ENCODE measurements around the gene CMAS.

The CMAS gene

DNA sequence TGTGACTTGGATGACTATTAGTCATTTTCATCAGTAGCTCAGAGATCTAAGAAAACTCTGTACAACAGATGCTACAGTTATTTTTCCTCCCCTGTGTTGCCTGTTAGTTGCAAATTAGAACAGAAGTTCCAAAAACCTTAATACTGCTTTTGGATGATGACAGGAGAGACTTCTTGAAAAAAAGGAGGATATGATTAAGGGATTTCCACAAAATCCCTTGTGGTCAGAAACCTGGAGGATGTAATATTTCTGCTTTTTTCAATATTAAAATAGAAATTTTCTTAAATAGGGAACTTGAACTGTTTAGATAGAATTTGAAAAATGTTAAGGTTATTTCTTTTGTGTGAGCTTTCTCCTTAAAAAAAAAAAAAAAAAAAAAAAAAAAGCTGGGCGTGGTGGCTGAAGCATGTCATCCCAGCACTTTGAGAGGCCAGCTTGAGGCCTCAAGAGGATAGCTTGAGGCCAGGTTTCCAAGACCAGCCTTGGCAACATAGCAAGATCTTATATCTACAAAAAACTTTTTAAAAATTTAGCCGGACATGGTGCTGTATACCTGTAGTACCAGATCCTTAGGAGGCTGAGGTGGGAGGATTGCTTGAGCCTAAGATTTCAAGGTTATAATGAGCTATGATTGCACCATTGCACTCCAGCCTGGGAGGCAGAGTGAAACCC lies 14.1 kb downstream of the CMAS start:
- H3K4me3 ChIP-seq (ENCODE audit: low read depth, low read length): no peak overlapping the region
- TF ChIP-seq, protein P1, sequence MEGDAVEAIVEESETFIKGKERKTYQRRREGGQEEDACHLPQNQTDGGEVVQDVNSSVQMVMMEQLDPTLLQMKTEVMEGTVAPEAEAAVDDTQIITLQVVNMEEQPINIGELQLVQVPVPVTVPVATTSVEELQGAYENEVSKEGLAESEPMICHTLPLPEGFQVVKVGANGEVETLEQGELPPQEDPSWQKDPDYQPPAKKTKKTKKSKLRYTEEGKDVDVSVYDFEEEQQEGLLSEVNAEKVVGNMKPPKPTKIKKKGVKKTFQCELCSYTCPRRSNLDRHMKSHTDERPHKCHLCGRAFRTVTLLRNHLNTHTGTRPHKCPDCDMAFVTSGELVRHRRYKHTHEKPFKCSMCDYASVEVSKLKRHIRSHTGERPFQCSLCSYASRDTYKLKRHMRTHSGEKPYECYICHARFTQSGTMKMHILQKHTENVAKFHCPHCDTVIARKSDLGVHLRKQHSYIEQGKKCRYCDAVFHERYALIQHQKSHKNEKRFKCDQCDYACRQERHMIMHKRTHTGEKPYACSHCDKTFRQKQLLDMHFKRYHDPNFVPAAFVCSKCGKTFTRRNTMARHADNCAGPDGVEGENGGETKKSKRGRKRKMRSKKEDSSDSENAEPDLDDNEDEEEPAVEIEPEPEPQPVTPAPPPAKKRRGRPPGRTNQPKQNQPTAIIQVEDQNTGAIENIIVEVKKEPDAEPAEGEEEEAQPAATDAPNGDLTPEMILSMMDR (IDR thresholded peaks at IDR 0.05; ENCODE audit: low read depth, low read length): no peak
- no peak for TF ChIP-seq POLR2A (IDR thresholded peaks at IDR 0.05; ENCODE audit: extremely low read depth, insufficient read length)
- no peak for TF ChIP-seq MYC (IDR thresholded peaks at IDR 0.05; ENCODE audit: low read depth, low read length)
- TF ChIP-seq, protein P2, sequence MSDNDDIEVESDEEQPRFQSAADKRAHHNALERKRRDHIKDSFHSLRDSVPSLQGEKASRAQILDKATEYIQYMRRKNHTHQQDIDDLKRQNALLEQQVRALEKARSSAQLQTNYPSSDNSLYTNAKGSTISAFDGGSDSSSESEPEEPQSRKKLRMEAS (IDR thresholded peaks at IDR 0.05; ENCODE audit: low read depth, low read length): no peak
- DNase-seq (ENCODE audit: low read depth): no peak

DNA sequence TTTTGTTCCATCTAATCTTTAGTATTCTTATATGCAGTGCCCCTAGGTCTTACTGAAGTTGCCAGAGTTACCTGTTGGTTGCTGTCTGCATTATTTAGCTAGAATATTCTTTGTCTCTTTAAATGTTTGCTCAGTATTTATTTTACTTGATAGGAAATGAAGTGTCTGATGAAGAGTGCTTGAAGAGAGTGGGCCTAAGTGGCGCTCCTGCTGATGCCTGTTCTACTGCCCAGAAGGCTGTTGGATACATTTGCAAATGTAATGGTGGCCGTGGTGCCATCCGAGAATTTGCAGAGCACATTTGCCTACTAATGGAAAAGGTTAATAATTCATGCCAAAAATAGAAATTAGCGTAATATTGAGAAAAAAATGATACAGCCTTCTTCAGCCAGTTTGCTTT lies 18.9 kb downstream of the CMAS start:
- DNase-seq (ENCODE audit: low read depth): no peak
- TF ChIP-seq, protein P1 (IDR thresholded peaks at IDR 0.05; ENCODE audit: low read depth, low read length): no peak
- TF ChIP-seq, protein P2 (IDR thresholded peaks at IDR 0.05; ENCODE audit: low read depth, low read length): no peak
- TF ChIP-seq MYC (IDR thresholded peaks at IDR 0.05; ENCODE audit: low read depth, low read length): no peak
- TF ChIP-seq POLR2A (IDR thresholded peaks at IDR 0.05; ENCODE audit: extremely low read depth, insufficient read length): no peak
- H3K4me3 ChIP-seq (ENCODE audit: low read depth, low read length): no peak overlapping the region

DNA sequence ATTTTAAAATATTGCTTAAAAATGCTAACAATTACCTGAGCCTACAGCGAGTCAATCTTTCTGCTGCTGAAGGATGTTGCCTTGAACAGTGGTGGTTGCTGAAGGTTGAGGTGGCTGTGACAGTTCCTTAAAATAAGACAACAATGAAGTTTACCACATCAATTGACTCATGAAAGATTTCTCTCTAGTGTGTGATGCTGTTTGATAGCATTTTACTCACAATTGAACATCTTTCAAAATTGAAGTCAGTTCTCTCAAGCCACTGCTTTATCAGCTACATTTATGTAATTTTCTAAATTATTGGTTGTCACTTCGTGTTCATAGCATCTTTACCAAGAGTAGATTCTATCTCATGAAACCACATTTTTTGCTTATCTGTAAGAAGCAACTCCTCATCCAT lies 20.3 kb downstream of the CMAS start:
- no peak for TF ChIP-seq MYC (IDR thresholded peaks at IDR 0.05; ENCODE audit: low read depth, low read length)
- TF ChIP-seq, protein P1 (IDR thresholded peaks at IDR 0.05; ENCODE audit: low read depth, low read length): no peak
- no peak for TF ChIP-seq POLR2A (IDR thresholded peaks at IDR 0.05; ENCODE audit: extremely low read depth, insufficient read length)
- TF ChIP-seq, protein P2 (IDR thresholded peaks at IDR 0.05; ENCODE audit: low read depth, low read length): no peak
- DNase-seq (ENCODE audit: low read depth): no peak
- no peak overlapping the region for H3K4me3 ChIP-seq (ENCODE audit: low read depth, low read length)

DNA sequence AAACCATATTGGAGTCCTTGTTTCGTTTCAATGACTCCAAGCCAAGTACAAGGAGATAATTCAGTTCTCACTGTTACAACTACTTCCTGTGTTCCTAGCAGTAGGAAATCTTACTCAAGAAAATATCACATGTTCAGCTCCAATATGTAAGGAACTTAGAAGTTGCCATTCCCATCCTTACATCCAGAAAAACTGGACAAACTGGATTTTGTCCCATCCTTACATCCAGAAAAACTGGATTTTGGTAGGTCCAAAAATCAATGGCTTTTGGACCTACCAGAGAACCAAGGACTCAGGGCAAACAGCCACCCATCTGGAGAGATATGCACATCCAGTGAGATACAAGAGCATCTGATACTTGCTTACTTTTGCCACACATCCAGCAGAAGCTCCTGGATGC lies 23.8 kb downstream of the CMAS start:
- TF ChIP-seq, protein P1 (IDR thresholded peaks at IDR 0.05; ENCODE audit: low read depth, low read length): no peak
- no peak for TF ChIP-seq POLR2A (IDR thresholded peaks at IDR 0.05; ENCODE audit: extremely low read depth, insufficient read length)
- TF ChIP-seq MYC (IDR thresholded peaks at IDR 0.05; ENCODE audit: low read depth, low read length): no peak
- TF ChIP-seq, protein P2 (IDR thresholded peaks at IDR 0.05; ENCODE audit: low read depth, low read length): no peak
- no peak overlapping the region for H3K4me3 ChIP-seq (ENCODE audit: low read depth, low read length)
- DNase-seq (ENCODE audit: low read depth): no peak

DNA sequence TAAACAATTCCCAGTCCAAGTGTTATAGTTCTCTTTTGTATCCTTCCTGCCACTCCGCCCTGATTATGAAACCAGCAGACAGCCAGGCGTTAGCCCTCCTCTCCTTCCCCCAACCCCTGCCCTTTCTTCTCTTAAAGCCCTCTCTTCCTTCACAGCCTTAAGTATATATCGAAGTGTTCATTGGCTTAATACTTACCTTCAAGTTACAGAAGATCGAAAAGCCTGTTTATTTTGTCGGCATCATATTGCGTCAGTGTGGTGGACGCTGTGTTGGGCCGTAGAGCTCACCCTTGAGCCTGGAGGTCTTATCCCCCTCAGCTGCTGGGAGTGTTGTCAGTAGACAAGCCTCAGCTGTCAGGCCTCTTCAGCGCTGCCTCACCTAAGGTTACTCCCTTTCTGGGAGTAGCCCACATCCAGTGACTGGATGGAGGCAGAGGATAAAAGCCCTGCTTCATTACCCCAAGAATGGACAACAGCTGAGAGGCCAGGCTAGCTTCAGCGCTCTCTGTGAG lies 36.2 kb downstream of the CMAS start:
- no peak for TF ChIP-seq MYC (IDR thresholded peaks at IDR 0.05; ENCODE audit: low read depth, low read length)
- TF ChIP-seq, protein P2 (IDR thresholded peaks at IDR 0.05; ENCODE audit: low read depth, low read length): no peak
- no peak for TF ChIP-seq POLR2A (IDR thresholded peaks at IDR 0.05; ENCODE audit: extremely low read depth, insufficient read length)
- TF ChIP-seq, protein P1 (IDR thresholded peaks at IDR 0.05; ENCODE audit: low read depth, low read length): no peak
- DNase-seq (ENCODE audit: low read depth): no peak
- H3K4me3 ChIP-seq (ENCODE audit: low read depth, low read length): no peak overlapping the region

Data from NB4 (cell line).